IPS DF 19.7 (cell line): ENCODE data around the gene NXT2.
"Not testable (repeated sequence)": the region's sequence is repeated elsewhere in the genome, so short reads cannot be mapped to it uniquely, and the experiment has no call there.

Source experiments
- DNase-seq: peaks from one replicate; pipeline ENCODE4 v3.0.0-alpha.2; 2013; ENCODE audit warnings: low read depth, low spot score

NXT2 gene

DNA sequence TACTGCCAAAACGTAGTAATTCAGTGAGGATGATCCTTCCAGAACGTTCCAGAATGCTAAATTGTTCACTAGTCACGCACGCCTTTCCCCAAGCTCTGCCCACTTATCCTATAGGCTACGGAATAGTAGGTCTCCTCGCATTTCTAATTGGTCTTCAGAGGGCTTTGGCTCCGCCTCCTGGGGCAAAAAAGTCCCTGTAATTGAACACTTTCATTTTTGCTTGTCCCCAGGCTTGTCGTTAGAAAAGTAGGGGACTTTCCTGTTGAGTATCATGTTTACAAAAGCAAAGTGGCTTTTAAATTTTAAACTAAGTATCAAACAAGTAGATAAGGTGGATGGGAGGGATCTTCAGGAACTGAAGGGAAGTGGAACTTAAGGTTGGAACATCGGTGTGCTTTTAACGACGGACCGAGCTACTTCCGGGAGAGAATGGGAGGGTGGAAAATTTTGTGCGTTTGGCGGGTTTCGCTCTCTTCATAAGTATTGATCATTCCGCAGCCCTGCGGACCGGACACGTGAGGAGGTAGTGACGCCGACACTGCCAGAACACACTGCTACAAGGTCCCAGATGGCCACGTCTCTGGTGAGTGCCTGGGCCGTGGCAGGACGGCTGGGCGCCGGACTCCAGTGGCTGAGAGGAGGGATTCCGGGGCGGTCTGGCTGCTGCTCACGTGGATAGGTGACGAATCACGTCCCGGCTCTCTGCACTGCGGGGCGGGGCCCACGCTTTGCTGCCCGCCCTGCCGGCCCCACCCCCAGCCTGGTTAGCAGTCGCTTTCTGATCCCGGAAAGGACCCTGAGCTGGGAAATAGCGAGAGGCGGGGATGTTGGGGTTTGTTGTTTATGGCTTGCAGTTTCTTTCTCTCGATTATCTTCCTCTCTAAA, at the start of gene NXT2:
Gene NXT2 (plus strand): TSS at position 406 of the 885 bp plus-strand sequence. CDS start 163 bp downstream, at position 569.
- peak; percentile 35 for DNase-seq

GRCh38 chrX:109487640-109488039, 49.0 kb upstream of the NXT2 start:
- DNase-seq = no peak

GRCh38 chrX:109489174-109489573, 47.5 kb upstream of the NXT2 start:
- no peak for DNase-seq

DNA sequence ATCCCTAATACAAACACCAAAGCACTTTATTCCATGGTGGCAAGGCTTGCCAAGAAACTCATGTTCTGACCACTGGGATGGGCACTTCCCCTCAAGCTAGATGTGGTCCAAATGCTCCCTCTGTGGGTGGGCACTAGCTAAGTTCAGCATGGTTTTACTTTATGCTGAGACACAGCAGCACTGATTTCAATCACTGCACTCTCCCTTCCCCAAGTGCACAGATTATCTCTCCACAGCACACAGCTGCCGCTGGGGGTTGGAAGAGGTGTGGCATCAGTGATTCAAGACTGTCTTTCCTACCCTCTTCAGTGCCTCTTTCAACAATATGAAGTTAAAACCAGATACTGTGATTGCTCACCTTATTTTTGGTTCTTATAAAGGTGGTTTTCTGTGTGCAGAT, 38.2 kb upstream of the NXT2 start:
- no peak for DNase-seq

GRCh38 chrX:109501176-109501575, 35.5 kb upstream of the NXT2 start:
- no peak for DNase-seq

DNA sequence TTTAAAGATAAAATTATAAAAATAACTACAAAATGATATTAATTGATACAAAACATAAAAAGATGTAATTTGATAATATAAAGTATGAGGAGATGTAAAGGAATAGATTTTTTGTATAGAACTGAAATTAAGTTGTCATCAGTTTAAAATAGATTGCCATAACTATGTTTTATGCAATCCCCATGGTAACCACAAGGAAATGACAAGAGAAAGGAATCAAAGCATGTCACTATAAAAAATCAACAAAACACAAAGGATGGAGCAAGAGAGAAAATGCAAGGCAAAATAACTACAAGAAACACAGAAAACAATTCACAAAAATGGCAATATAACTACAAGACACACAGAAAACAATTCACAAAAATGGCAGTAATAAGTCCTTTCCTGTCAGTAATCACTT, 27.7 kb upstream of the NXT2 start:
- DNase-seq = no peak

DNA sequence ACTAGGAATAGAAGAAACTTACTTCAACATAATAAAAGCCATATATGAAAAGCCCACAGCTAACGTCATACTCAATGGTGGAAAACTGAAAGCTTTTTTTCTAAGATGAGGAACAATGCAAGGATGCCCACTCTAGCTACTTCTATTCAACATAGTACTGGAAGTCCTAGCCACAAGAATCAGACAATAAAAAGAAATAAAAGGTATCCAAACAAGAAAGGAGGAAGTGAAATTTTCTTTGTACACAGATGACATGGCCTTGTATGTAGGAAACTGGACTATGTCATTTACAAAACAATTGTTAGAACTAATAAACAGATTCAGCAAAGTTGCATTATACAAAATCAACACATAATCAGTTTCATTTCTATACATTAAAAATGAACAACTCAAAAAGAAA, 25.5 kb upstream of the NXT2 start:
- DNase-seq = no peak

GRCh38 chrX:109519001-109519400, 17.6 kb upstream of the NXT2 start:
- DNase-seq = no peak

GRCh38 chrX:109533005-109533404, 3.6 kb upstream of the NXT2 start:
- DNase-seq = no peak

DNA sequence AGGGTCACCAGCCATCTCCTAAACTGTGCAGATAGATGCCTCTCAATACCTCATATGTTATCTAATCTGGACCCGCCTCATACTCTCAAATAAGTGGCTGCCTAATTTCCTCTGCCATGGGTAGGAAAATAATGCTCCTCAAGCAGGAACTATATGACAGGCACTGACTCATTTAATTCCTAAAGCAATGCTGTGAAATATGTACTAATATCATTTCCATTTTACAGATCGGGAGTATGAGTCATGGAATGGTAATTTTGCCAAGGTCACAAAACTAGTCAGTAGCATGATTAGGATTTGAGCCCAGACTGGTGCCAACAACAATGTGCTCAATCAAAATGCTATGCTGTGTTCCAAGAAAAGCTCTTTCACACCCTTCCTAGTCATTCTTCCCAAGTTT, 3.0 kb upstream of the NXT2 start:
- DNase-seq = no peak

GRCh38 chrX:109534933-109535332, 1.7 kb upstream of the NXT2 start:
- DNase-seq = no peak

DNA sequence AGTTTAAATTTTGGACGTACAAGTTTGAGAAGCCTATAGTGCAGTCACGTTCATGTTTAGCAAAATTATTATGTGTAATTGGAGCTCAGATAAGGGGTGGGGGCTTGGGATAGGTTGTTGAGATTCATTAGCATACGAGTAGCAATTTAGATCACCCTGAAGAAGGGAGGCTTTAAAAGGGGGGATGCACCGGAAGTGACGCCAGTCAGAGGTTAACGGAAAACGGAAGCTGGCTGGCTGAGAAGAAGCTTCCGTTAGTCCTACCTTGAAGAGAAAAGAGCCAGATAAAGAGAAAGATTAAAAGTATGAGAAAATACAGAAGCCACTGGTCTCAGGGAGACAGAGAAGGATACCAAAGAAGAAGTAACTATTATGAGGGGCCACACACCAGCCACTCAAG, 1.1 kb upstream of the NXT2 start:
- no peak for DNase-seq

GRCh38 chrX:109537324-109537665, 651 bp downstream of the NXT2 start:
- no peak for DNase-seq

- not testable (repeated sequence) for DNase-seq
These were observed 2.4 kb downstream of the NXT2 start for GRCh38 chrX:109539007-109539406.

- DNase-seq = no peak
These were observed 17.2 kb downstream of the NXT2 start for GRCh38 chrX:109553862-109554261.

- DNase-seq = not testable (repeated sequence)
These were observed 39.4 kb downstream of the NXT2 start for GRCh38 chrX:109576083-109576482.

DNA sequence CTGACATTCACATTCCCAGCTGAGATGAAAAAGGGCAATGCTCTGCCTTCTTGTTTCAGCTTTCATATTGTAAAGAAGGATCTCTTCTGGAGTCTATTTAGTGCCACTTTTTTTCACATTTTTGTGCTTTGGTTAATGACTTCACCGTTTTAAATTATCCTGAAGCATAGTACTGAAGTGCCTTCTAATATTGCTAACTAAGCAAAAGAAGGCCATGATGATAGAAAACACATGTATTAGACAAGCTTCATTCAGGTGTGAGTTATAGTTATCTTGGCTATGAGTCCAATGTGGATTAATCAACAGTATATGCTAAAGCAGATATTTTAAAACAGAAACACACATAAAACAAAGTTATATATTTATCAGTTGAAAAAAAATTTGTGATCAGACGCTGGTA, 40.4 kb downstream of the NXT2 start:
- no peak for DNase-seq

GRCh38 chrX:109578916-109579315, 42.3 kb downstream of the NXT2 start:
- no peak for DNase-seq

DNA sequence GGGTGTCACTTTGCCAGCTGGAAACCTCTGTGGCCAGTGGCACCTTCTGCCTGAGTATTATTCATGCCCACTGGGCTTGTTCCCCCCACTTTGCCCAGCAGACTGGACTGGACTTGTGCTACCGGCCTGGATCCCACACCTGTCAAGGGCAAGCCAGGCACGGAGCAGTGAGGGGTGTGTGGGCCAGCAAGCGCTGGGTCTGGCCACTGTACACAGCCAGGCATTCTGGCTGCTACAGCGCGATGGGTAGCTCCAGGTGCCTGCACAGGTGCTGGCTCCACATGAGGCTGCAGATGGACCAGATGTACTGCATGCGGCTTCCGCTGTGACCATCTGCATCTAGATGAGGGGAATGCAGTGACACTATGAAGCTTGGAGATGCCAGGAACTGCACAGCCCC, 48.8 kb downstream of the NXT2 start:
- DNase-seq = no peak

- no peak for DNase-seq
These were observed 53.5 kb downstream of the NXT2 start for GRCh38 chrX:109590176-109590575.
